T follicular helper cell (primary cell): ENCODE measurements around the gene LILRA5.
"Not testable (repeated sequence)": the region's sequence is repeated elsewhere in the genome, so short reads cannot be mapped to it uniquely, and the experiment has no call there.

Experiments used
- DNase-seq: peaks from one replicate; pipeline ENCODE4 v3.0.0-alpha.2; 2020; ENCODE audit warnings: low read depth

Gene LILRA5

DNA sequence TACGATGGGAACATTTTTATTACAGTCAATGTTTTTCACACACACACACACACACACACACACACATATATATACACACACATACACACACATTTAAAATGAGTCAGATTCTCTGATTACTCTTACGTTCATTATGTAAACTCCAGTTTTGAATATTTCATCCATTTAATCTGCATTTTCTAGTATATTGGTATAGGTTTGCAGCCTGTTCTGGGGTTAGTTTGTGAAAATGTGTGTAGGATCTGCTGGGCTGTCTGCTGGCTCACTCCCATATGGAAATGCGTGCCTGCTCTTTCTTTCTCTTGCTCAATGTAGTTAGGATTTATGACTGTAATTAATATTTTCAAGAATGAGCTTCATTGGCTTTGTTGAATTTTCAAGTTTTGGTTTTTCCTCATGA lies 39.1 kb downstream of the LILRA5 start:
- no peak for DNase-seq

DNA sequence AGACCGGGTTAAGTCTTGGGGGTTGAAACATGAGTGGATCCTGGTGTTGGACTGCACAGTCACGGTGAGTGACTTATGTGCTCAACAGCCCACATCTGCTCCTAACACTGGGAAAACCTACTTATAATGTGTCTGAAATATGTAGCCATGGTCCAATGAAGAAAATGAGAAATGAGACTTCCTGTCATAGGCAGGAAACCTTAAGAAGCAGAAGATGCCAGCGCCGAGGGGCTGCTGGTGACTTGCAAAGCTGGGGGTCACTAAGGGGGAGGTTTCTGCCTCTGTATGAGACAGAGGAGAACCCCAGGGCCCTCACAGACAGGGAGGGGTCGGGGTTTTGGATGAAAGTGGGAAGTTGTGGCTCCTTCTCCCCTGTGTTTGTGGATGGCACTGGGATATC lies 40.8 kb downstream of the LILRA5 start:
- not testable (repeated sequence) for DNase-seq

DNA sequence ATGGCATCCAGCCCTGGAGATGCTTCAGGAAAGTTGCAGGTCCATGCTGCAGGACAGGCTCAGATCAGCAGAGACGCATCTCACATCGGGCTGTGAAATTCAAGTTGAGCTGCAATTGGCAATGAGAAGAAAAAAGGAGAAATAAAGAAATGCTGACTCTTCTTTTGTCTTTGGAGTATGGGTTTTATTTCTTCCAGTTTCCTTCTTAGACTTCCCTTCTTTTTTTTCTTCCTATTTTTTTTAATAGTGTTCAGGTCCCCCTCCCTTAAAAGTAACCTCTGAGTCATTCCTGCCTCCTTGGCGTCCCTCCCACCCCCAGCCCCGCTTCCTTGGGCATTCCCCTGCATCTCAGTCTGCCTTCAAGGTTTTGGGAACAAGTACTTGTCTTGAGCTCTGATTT lies 41.4 kb downstream of the LILRA5 start:
- not testable (repeated sequence) for DNase-seq

DNA sequence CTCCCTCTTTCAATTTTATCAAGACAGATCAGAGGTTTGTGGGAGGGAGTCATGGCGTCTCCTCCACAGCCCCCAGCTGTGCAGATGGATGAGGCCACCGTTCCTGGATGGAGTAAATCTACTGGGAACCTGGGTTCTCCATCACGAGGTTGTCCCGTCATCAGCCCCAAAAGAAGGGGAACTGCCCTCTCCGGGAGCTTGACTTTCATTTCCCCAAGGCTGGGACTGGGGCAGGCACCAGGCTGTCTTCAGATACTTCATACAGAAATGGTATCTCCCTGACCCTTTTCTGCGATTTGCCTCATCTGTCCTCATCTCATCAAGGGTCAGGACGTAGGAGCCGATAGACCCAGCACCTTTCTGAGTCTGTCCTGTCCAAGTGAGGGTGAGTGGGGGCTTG lies 41.9 kb downstream of the LILRA5 start:
- no peak for DNase-seq

DNA sequence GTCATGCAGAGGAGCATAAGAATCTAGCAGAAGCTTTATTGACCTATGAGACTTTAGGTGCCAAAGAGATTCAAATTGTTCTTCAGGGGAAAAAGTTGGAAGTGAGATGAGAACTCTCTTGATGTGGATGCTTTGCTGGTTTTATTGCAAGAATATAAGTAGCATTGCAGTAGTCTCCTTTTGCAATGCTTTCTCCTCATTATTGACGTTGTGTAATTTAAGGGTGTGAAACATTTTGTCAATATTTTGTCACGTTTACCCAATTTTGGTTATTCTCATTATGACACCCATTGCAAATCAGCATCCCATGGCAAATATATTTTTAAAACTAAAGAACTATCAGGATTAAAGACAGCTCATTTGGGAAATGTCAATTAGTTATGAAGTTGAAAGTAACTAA lies 44.0 kb downstream of the LILRA5 start:
- no peak for DNase-seq

DNA sequence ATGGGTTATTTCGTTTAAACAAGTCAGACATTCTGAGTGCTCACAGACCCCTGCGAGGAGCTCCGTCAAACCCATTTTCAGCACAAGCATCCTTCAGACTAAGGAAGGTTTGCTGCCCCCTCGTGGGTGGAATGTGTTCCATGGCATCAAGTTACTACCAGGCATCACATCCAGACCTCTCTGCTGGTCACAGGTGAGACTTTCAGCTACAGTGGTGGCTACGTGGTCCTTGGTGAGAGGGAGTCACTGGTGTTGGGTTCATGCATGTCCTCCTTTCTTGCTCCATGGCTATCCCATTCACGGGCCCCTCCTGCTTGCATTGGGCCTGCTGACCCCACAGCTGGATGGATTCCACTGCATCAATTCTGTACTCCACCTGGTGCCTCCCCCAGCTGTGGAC lies 46.8 kb downstream of the LILRA5 start:
- peak; percentile 16 for DNase-seq

DNA sequence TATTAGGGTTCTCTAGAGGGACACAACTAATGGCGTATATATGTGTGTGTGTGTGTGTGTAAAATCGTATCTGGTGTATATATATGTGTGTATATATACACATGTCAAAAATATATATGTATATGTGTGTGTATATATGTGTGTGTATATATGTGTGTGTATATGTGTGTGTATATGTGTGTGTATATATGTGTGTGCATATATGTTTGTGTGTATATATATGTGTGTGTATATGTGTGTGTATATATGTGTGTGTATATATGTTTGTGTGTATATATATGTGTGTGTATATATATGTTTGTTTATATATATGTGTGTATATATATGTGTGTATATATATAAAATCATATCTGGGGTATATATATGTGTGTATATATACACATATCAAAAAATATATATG lies 50.5 kb downstream of the LILRA5 start:
- no peak for DNase-seq

DNA sequence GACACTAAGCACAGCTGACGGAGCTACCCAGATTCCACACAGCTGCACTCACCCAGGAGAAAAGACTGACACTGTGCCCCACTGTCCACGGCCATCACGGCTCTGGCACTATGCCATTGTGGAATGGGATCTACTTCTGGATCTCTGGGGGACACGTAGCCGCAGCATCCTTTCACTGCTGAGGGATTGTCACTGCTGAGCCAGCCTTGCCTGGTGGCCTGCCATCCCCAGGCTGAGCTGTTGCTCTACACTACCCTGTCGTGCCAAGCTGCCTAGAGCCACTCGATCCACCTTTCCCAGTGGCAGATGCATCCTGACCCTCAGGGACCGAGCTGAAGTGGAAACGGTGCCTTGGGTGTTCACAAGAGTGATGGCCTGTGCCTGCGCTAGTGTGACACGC lies 50.9 kb downstream of the LILRA5 start:
- DNase-seq = no peak

DNA sequence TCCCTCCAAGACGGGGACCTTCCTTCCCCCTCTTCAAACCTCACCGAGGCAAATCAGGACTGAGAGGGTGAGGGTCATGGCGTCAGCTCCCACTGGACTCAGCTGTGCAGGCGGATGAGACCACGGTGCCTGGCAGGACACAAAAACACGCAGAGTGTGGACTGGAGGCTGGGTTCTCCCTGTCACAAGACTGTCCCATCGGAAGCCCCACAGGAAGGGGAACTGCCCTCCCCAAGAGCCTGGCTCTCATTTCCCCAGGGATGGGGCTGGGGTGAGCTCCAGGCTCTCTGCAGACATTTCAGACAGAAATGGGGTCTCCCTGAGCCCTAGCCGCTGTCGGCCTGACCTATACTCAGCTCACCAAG lies 55.9 kb downstream of the LILRA5 start, which contains the start of gene LILRB5:
Gene LILRB5, minus strand, starts transcription at position 158 of the 365 bp plus-strand sequence. Its CDS starts 80 bp downstream, at position 78.
- DNase-seq = no peak
